HL-60 (cell line): Measurements from ENCODE around the gene ACP7.

Experiments
- DNase-seq, 2 experiments: peaks; one replicate each; pipeline ENCODE4 v3.0.0-alpha.2; 2010 to 2020; ENCODE audit warnings: low read depth in 1 of 2, low spot score in 1 of 2
- H3K27ac ChIP-seq: fragments of 250-450 bp; sonication (Bioruptor Pico); replicated peaks from 2 replicates; pipeline ENCODE4 v1.5.1; 2020; ENCODE audit warnings: mild to moderate bottlenecking, moderate library complexity
- H3K27me3 ChIP-seq: fragments of 250-450 bp; sonication (Bioruptor Pico); 2 replicates; pipeline ENCODE4 v1.5.1; 2021; ENCODE audit warnings: mild to moderate bottlenecking, moderate library complexity; ENCODE audit not compliant: insufficient read depth, poor library complexity, severe bottlenecking
- H3K4me3 ChIP-seq: replicated peaks from 2 replicates; pipeline ENCODE4 v1.5.1; 2011; ENCODE audit warnings: mild to moderate bottlenecking, control low read depth, low read length; ENCODE audit not compliant: insufficient read depth
- GABPA ChIP-seq: IDR thresholded peaks from 2 replicates; pipeline ENCODE4 v1.6.1; 2012; ENCODE audit warnings: low read depth
- POLR2AphosphoS5 ChIP-seq: IDR thresholded peaks from 2 replicates; pipeline ENCODE4 v1.6.1; 2012; ENCODE audit warnings: low read depth
- SPI1 ChIP-seq: IDR thresholded peaks from 2 replicates; pipeline ENCODE4 v1.6.1; 2012; ENCODE audit warnings: low read depth, mild to moderate bottlenecking, borderline replicate concordance
- long read RNA-seq: library from polyadenylated mRNA; unstranded; transcript quantifications from one replicate; pipeline ENCODE4 v2.0.0, GENCODE V29; 2020
- TF ChIP-seq, protein P1 (sequence below): IDR thresholded peaks from one replicate; pipeline ENCODE4 v1.5.1; 2011; ENCODE audit warnings: low read length, control low read depth, inconsistent platforms; ENCODE audit not compliant: insufficient read depth
- TF ChIP-seq, protein P2 (sequence below): IDR thresholded peaks from 2 replicates; pipeline ENCODE4 v1.6.1; 2012; ENCODE audit warnings: low read depth; ENCODE audit not compliant: insufficient replicate concordance

ACP7 gene, protein sequence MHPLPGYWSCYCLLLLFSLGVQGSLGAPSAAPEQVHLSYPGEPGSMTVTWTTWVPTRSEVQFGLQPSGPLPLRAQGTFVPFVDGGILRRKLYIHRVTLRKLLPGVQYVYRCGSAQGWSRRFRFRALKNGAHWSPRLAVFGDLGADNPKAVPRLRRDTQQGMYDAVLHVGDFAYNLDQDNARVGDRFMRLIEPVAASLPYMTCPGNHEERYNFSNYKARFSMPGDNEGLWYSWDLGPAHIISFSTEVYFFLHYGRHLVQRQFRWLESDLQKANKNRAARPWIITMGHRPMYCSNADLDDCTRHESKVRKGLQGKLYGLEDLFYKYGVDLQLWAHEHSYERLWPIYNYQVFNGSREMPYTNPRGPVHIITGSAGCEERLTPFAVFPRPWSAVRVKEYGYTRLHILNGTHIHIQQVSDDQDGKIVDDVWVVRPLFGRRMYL
- long read RNA-seq: 0 reads

- no peak within 1 kb of the TSS for H3K4me3 ChIP-seq
- DNase-seq: no peak
- no peak within 1 kb of the TSS for H3K27ac ChIP-seq
- peaks cover 34% of the 10 kb centered on the region for H3K27me3 ChIP-seq
- TF ChIP-seq, protein P1, sequence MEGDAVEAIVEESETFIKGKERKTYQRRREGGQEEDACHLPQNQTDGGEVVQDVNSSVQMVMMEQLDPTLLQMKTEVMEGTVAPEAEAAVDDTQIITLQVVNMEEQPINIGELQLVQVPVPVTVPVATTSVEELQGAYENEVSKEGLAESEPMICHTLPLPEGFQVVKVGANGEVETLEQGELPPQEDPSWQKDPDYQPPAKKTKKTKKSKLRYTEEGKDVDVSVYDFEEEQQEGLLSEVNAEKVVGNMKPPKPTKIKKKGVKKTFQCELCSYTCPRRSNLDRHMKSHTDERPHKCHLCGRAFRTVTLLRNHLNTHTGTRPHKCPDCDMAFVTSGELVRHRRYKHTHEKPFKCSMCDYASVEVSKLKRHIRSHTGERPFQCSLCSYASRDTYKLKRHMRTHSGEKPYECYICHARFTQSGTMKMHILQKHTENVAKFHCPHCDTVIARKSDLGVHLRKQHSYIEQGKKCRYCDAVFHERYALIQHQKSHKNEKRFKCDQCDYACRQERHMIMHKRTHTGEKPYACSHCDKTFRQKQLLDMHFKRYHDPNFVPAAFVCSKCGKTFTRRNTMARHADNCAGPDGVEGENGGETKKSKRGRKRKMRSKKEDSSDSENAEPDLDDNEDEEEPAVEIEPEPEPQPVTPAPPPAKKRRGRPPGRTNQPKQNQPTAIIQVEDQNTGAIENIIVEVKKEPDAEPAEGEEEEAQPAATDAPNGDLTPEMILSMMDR: no peak
- TF ChIP-seq POLR2AphosphoS5: no peak
- TF ChIP-seq, protein P2, sequence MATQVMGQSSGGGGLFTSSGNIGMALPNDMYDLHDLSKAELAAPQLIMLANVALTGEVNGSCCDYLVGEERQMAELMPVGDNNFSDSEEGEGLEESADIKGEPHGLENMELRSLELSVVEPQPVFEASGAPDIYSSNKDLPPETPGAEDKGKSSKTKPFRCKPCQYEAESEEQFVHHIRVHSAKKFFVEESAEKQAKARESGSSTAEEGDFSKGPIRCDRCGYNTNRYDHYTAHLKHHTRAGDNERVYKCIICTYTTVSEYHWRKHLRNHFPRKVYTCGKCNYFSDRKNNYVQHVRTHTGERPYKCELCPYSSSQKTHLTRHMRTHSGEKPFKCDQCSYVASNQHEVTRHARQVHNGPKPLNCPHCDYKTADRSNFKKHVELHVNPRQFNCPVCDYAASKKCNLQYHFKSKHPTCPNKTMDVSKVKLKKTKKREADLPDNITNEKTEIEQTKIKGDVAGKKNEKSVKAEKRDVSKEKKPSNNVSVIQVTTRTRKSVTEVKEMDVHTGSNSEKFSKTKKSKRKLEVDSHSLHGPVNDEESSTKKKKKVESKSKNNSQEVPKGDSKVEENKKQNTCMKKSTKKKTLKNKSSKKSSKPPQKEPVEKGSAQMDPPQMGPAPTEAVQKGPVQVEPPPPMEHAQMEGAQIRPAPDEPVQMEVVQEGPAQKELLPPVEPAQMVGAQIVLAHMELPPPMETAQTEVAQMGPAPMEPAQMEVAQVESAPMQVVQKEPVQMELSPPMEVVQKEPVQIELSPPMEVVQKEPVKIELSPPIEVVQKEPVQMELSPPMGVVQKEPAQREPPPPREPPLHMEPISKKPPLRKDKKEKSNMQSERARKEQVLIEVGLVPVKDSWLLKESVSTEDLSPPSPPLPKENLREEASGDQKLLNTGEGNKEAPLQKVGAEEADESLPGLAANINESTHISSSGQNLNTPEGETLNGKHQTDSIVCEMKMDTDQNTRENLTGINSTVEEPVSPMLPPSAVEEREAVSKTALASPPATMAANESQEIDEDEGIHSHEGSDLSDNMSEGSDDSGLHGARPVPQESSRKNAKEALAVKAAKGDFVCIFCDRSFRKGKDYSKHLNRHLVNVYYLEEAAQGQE: no peak
- TF ChIP-seq GABPA: no peak
- no peak for TF ChIP-seq SPI1
Observed at GRCh38 chr19:39083983-39084731, at the start of gene ACP7. TSS of gene ACP7 (plus strand) at chr19:39084368. CDS start at chr19:39085270, 902 bp downstream.

- peaks cover 24% of the 10 kb centered on the region for H3K27me3 ChIP-seq
- no peak overlapping the region for H3K27ac ChIP-seq
- DNase-seq: no peak
- H3K4me3 ChIP-seq: no peak overlapping the region
- TF ChIP-seq, protein P2: no peak
- no peak for TF ChIP-seq GABPA
- no peak for TF ChIP-seq POLR2AphosphoS5
- TF ChIP-seq, protein P1: no peak
- TF ChIP-seq SPI1: no peak
Observed at GRCh38 chr19:39036581-39036980, 47.6 kb upstream of the ACP7 start.

DNA sequence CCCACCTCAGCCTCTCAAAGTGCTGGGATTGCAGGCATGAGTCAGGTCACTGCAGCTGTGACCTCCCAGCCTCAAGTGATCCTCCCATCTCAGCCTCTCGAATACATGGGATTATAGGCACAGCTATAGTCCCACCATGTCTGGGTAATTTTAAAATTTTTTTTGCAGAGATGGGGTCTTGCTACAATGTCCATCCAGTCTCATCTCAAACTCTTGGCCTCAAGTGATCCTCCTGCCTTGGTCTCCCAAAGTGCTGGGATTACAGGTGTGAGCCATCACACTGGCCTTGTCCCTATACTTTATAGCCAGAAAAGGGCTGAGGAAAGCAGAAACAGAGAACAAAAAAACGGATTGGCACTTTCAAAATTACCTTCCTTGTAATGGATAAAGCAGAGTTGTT, 47.0 kb upstream of the ACP7 start:
- peaks cover 19% of the 10 kb centered on the region for H3K27me3 ChIP-seq
- no peak for DNase-seq
- TF ChIP-seq SPI1 (no peak), GABPA (no peak), POLR2AphosphoS5 (no peak)
- TF ChIP-seq, protein P1: no peak
- TF ChIP-seq, protein P2: no peak
- no peak overlapping the region for H3K27ac ChIP-seq
- H3K4me3 ChIP-seq: no peak overlapping the region
